Lung (tissue), 12 donors: ENCODE data around the gene PCOLCE2. TPM values are rescaled to one million over a fixed set of nuclear protein-coding genes. Genes with fewer than 3 reads are reported as not detected.

Experiments
- ATAC-seq: fragments of 200-7000 bp; cut with Tn5 transposase; one replicate; pipeline ENCODE4 v1.9.1; 2020; ENCODE audit warnings: moderate number of reproducible peaks; ENCODE audit not compliant: insufficient read depth, low FRiP score
- DNase-seq, 3 donors: peaks; one replicate each; pipeline ENCODE4 v3.0.0-alpha.2; 2013 to 2017
- H3K27ac ChIP-seq, 2 donors: one replicate each; pipeline ENCODE4 v1.5.1; 2013; ENCODE audit warnings: mild to moderate bottlenecking in 2 of 2, moderate library complexity in 2 of 2, control low read depth in 1 of 2, inconsistent platforms in 1 of 2, low read depth in 1 of 2, low read length in 1 of 2
- H3K27me3 ChIP-seq, 3 donors: one replicate each; pipeline ENCODE4 v1.5.1; 2013; ENCODE audit warnings: low read length in 2 of 3; ENCODE audit not compliant: control insufficient read depth in 3 of 3, insufficient read depth in 3 of 3
- H3K36me3 ChIP-seq, 4 donors: one replicate each; pipeline ENCODE4 v1.5.1; 2013; ENCODE audit warnings: low read length in 4 of 4, mild to moderate bottlenecking in 1 of 4, moderate library complexity in 1 of 4; ENCODE audit not compliant: control insufficient read depth in 4 of 4, insufficient read depth in 4 of 4
- H3K4me1 ChIP-seq, 5 donors: one replicate each; pipeline ENCODE4 v1.5.1; 2013; ENCODE audit warnings: low read length in 5 of 5, mild to moderate bottlenecking in 2 of 5, moderate library complexity in 1 of 5; ENCODE audit not compliant: control insufficient read depth in 5 of 5, insufficient read depth in 5 of 5
- H3K4me3 ChIP-seq: one replicate; pipeline ENCODE4 v1.5.1; 2013; ENCODE audit warnings: mild to moderate bottlenecking, control low read depth, moderate library complexity
- H3K9ac ChIP-seq, 2 donors: one replicate each; pipeline ENCODE4 v1.5.1; 2013; ENCODE audit warnings: low read length in 2 of 2, control low read depth in 1 of 2; ENCODE audit not compliant: insufficient read depth in 1 of 2
- H3K9me3 ChIP-seq, 4 donors: one replicate each; pipeline ENCODE4 v1.5.1; 2013; ENCODE audit warnings: low read length in 3 of 4, mild to moderate bottlenecking in 1 of 4, moderate library complexity in 1 of 4; ENCODE audit not compliant: control insufficient read depth in 4 of 4, insufficient read depth in 3 of 4
- WGBS, 2 donors: extraction: QIAGEN DNeasy Blood & Tissue Kit; methylation state at CpG; one replicate each; pipeline ENCODE4 v1.1.7; 2013; 5-methylcytosine and 5-hydroxymethylcytosine counted together
- polyA plus RNA-seq, 2 donors: library from polyadenylated mRNA; stranded (reverse); fragments of 200-250 nt; gene quantifications; one replicate each; pipeline ENCODE4 v1.2.1, GENCODE V29; 2013
- total RNA-seq, 2 donors: library from RNA; depleted of rRNA in 1 of 2; stranded (reverse); fragments of >200 nt in 1 of 2; gene quantifications; one replicate each; pipeline ENCODE4 v1.2.1, GENCODE V29; 2014 to 2021
- TF ChIP-seq, protein P1 (sequence below): IDR thresholded peaks from 2 replicates; pipeline ENCODE4 v1.5.1; 2012; ENCODE audit warnings: mild to moderate bottlenecking; ENCODE audit errors: control extremely low read depth, extremely low read depth
- donor health status: control.
- donor health status: control.
- donor health status: Bipolar disorder and iron deficiency.
- donor health status: healthy.
- donor health status: DM: yes; HTN: yes; CAD: no.

PCOLCE2 gene
- total and polyA plus RNA-seq, 4 donors = 2.8 to 32.2 (median 15.6) TPM

DNA sequence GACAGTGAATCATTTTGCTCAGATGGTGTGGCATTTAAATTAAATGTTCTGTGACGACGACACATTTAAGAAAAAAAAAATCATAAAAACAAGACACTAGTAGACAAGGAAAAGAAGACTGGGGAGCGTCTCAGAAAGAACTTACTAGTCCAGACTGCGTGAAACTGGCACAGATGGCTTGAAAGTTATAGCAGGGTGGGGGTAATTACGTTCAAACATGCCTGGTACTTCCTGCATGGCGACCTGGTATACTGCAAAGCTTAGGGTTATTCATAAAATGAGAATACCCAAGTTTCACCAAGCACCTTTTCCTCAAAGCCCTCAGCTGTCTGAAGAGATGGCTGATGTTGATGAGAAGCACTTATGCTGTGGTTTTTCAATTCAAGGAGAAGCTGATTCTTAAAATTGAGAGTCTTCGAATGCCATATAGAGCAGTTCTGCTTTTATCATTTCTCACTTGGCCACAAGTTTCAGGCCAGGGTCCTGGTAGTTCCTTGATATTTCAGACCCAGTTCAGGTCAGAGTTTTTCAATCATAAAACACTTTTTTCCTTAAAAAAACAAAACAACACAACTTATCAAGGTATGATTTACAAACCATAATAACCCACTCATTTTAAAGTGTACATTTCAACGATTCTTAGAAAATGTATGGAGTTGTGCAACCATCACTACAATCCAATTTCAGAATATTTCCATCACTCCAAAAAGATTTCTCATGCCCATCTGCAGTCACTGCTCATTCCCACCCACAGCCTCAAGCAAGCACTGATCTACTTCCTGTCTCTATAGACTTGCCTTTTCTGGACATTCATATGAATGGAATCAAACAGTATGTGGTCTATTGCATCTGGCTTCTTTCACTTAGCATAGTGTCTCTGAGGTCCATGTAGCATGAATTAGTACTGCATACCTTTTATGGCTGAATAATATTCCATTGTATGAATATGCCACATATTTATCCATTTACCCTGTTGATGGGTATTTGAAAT, 24.7 kb downstream of the PCOLCE2 start:
- no peaks in the 10 kb centered on the region for H3K4me1 ChIP-seq
- TF ChIP-seq, protein P1, sequence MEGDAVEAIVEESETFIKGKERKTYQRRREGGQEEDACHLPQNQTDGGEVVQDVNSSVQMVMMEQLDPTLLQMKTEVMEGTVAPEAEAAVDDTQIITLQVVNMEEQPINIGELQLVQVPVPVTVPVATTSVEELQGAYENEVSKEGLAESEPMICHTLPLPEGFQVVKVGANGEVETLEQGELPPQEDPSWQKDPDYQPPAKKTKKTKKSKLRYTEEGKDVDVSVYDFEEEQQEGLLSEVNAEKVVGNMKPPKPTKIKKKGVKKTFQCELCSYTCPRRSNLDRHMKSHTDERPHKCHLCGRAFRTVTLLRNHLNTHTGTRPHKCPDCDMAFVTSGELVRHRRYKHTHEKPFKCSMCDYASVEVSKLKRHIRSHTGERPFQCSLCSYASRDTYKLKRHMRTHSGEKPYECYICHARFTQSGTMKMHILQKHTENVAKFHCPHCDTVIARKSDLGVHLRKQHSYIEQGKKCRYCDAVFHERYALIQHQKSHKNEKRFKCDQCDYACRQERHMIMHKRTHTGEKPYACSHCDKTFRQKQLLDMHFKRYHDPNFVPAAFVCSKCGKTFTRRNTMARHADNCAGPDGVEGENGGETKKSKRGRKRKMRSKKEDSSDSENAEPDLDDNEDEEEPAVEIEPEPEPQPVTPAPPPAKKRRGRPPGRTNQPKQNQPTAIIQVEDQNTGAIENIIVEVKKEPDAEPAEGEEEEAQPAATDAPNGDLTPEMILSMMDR = no peak
- no peak overlapping the region for H3K4me3 ChIP-seq
- no peak for ATAC-seq
- no peaks in the 10 kb centered on the region for H3K36me3 ChIP-seq
- H3K27ac ChIP-seq = no peak overlapping the region
- no peak for DNase-seq
- WGBS, 2 donors = 72 to 76% methylated on average over 8 of the region's 8 CpGs
- no peaks in the 10 kb centered on the region for H3K27me3 ChIP-seq
- H3K9ac ChIP-seq = no peak overlapping the region
- H3K9me3 ChIP-seq = no peaks in the 10 kb centered on the region

DNA sequence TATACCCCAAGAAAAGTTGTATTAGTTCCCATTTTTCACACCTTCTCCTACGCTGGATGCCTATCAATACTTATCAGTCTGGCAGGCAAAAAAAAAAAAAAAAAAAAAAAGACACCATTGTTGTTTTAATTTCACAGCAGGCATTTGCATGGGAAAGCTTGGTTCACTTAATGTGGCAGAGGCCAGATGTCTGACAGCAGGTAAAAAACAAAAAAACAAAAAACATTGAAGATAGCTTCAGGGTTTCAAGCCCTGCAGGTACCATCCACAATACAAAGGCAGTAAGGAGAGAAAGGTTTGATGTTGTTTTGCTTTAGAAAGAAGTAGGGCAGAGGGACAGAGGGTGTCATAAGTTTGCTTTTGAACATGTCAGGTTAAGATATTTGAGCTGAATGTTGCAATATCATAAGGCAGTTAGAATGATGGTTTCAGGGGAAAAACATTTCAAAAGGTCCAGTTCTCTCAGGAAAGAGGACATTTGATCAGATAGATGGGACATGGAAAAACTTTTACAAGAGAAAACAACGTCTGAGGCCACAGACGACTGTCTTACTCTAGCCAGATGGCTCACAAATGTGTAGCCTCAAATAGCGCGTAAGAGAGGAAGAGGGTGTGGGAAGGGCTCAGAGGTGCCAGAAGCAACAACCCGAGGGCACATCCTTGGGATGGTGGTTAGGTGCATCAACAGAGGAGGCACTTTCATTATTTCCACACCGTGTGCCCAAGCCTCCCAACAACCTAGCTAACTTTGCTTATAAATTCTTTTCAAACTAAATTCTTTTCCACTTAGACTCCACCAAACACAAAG, 25.7 kb downstream of the PCOLCE2 start:
- no peak overlapping the region for H3K4me3 ChIP-seq
- ATAC-seq = no peak
- TF ChIP-seq, protein P1 = no peak
- DNase-seq = no peak
- no peak overlapping the region for H3K9ac ChIP-seq
- H3K27me3 ChIP-seq = no peaks in the 10 kb centered on the region
- H3K27ac ChIP-seq = no peak overlapping the region
- H3K36me3 ChIP-seq = no peaks in the 10 kb centered on the region
- H3K9me3 ChIP-seq = no peaks in the 10 kb centered on the region
- no peaks in the 10 kb centered on the region for H3K4me1 ChIP-seq
- WGBS, 2 donors = 42 to 44% methylated on average over 7 of the region's 7 CpGs

DNA sequence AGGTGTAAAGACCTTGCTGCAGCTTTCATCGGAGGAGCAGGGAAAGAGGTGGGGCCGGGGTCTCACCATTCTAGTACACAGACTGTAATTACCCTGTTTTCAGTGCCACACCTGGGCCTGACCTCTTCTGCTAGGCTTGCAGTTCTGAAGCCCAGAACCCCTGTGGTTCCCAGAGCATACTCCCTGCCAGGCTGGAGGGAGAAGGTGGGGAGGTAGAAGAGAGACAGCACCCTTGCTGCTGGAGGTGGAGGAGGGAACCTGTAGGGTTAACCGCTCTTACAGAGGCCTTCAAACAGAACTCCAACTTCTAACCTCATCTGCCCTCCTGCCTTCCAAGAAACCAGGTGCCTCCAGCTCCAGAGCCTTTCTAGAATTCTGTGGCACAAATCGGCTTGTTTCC, 27.0 kb downstream of the PCOLCE2 start:
- Histone ChIP-seq H3K9ac (no peak overlapping the region), H3K9me3 (no peaks in the 10 kb centered on the region), H3K27ac (no peak overlapping the region), H3K36me3 (no peaks in the 10 kb centered on the region), H3K4me1 (no peaks in the 10 kb centered on the region), H3K4me3 (no peak overlapping the region), H3K27me3 (no peaks in the 10 kb centered on the region)
- 79 to 90% methylated on average over 4 of the region's 4 CpGs for WGBS, 2 donors
- DNase-seq (no peak), ATAC-seq (no peak)
- TF ChIP-seq, protein P1 = no peak
